SK-N-DZ (cell line): ENCODE results near the gene VSX2. TPM values are rescaled to one million over a fixed set of nuclear protein-coding genes. Genes with fewer than 3 reads are reported as not detected.
A peak's percentile ranks its signal among the peaks of the same experiment; 100 is the strongest.

Experiments used
- DNase-seq: peaks from one replicate; pipeline ENCODE4 v3.0.0-alpha.2; 2015; ENCODE audit warnings: low spot score
- polyA plus RNA-seq, 2 experiments: library from polyadenylated mRNA; depleted of rRNA; stranded (reverse); fragments of >200 nt; gene quantifications; 2 replicates each; pipeline ENCODE4 v1.2.3, GENCODE V29; 2014

The VSX2 gene
- not detected in 2 replicates for polyA plus RNA-seq (2014; cell fraction: cytosol; rRNA removed)
- not detected in 2 replicates for polyA plus RNA-seq (2014; cell fraction: nucleus; rRNA removed)

GRCh38 chr14:74238974-74239847 lies at the start of gene VSX2:
VSX2 (plus strand) TSS chr14:74239449; CDS start chr14:74239562, 113 bp downstream.
- DNase-seq: no peak

GRCh38 chr14:74190927-74191575 lies 48.2 kb upstream of the VSX2 start:
- no peak for DNase-seq

GRCh38 chr14:74194506-74195274 lies 44.6 kb upstream of the VSX2 start:
- DNase-seq: no peak

- DNase-seq: no peak
Measured at GRCh38 chr14:74195623-74196022, 43.6 kb upstream of the VSX2 start.

- no peak for DNase-seq
Measured at GRCh38 chr14:74198441-74199234, 40.6 kb upstream of the VSX2 start.

- DNase-seq: no peak
Measured at GRCh38 chr14:74202113-74202512, 37.1 kb upstream of the VSX2 start.

GRCh38 chr14:74203639-74204038 lies 35.6 kb upstream of the VSX2 start:
- no peak for DNase-seq

GRCh38 chr14:74204491-74204890 lies 34.8 kb upstream of the VSX2 start:
- no peak for DNase-seq

GRCh38 chr14:74205882-74206281 lies 33.4 kb upstream of the VSX2 start:
- DNase-seq: no peak

GRCh38 chr14:74207943-74208342 lies 31.3 kb upstream of the VSX2 start:
- DNase-seq: no peak

- no peak for DNase-seq
Measured at GRCh38 chr14:74208642-74209041, 30.6 kb upstream of the VSX2 start.

GRCh38 chr14:74211945-74212580 lies 27.2 kb upstream of the VSX2 start:
- no peak for DNase-seq

GRCh38 chr14:74213907-74214803 lies 25.1 kb upstream of the VSX2 start:
- peak; percentile 25 for DNase-seq

- DNase-seq: no peak
Measured at GRCh38 chr14:74216671-74217070, 22.6 kb upstream of the VSX2 start.

GRCh38 chr14:74217672-74218448 lies 21.4 kb upstream of the VSX2 start:
- DNase-seq: peak; percentile 67

- no peak for DNase-seq
Measured at GRCh38 chr14:74218462-74218861, 20.8 kb upstream of the VSX2 start.

- DNase-seq: no peak
Measured at GRCh38 chr14:74219277-74220205, 19.7 kb upstream of the VSX2 start.

GRCh38 chr14:74220991-74221390 lies 18.3 kb upstream of the VSX2 start:
- DNase-seq: no peak
